SK-N-SH treated with all-trans-retinoic acid at 6 μM for 48 hours (cell line): ENCODE measurements around the gene SASH1.

Experiments used
- ARNTL ChIP-seq: fragments of 450-650 bp; formaldehyde crosslinking; IDR thresholded peaks from 2 replicates; pipeline ENCODE4 v1.5.0; 2020; ENCODE audit warnings: low read depth, mild to moderate bottlenecking, moderate library complexity, borderline replicate concordance
- BACH2 ChIP-seq: fragments of 250-450 bp; sonication (Bioruptor Pico); IDR thresholded peaks from 2 replicates; pipeline ENCODE4 v1.9.0; 2021; ENCODE audit warnings: mild to moderate bottlenecking, borderline replicate concordance
- CSRNP3 ChIP-seq: fragments of 250-450 bp; sonication (Bioruptor Pico); IDR thresholded peaks from 2 replicates; pipeline ENCODE4 v1.5.1; 2021; ENCODE audit warnings: mild to moderate bottlenecking, moderate library complexity
- RARB ChIP-seq: fragments of 250-450 bp; sonication (Bioruptor Pico); IDR thresholded peaks from 2 replicates; pipeline ENCODE4 v1.8.0; 2021; ENCODE audit warnings: mild to moderate bottlenecking, moderate library complexity
- TCF4 ChIP-seq: fragments of 250-450 bp; sonication (Bioruptor Pico); IDR thresholded peaks from 2 replicates; pipeline ENCODE4 v1.8.0; 2021; ENCODE audit warnings: mild to moderate bottlenecking, moderate library complexity, borderline replicate concordance
- ZNF565 ChIP-seq: fragments of 450-650 bp; formaldehyde crosslinking; conservative IDR thresholded peaks from 2 replicates; pipeline ENCODE4 v1.5.0; 2020; ENCODE audit warnings: low read depth, mild to moderate bottlenecking, moderate library complexity
- ZNF70 ChIP-seq: fragments of 450-650 bp; formaldehyde crosslinking; IDR thresholded peaks from 2 replicates; pipeline ENCODE4 v1.5.0; 2020; ENCODE audit warnings: mild to moderate bottlenecking, moderate library complexity
- TF ChIP-seq, protein P1 (sequence below): fragments of 250-450 bp; sonication (Bioruptor Pico); IDR thresholded peaks from 2 replicates; pipeline ENCODE4 v1.8.0; 2020; ENCODE audit warnings: mild to moderate bottlenecking, moderate library complexity, borderline replicate concordance

- TF ChIP-seq, protein P1, sequence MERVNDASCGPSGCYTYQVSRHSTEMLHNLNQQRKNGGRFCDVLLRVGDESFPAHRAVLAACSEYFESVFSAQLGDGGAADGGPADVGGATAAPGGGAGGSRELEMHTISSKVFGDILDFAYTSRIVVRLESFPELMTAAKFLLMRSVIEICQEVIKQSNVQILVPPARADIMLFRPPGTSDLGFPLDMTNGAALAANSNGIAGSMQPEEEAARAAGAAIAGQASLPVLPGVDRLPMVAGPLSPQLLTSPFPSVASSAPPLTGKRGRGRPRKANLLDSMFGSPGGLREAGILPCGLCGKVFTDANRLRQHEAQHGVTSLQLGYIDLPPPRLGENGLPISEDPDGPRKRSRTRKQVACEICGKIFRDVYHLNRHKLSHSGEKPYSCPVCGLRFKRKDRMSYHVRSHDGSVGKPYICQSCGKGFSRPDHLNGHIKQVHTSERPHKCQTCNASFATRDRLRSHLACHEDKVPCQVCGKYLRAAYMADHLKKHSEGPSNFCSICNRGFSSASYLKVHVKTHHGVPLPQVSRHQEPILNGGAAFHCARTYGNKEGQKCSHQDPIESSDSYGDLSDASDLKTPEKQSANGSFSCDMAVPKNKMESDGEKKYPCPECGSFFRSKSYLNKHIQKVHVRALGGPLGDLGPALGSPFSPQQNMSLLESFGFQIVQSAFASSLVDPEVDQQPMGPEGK (CRISPR knock-in tag), result no peak
- TF ChIP-seq ZNF565 (no peak), BACH2 (no peak), ZNF70 (no peak), TCF4 (CRISPR knock-in tag) (no peak), ARNTL (CRISPR knock-in tag) (no peak), CSRNP3 (CRISPR knock-in tag) (no peak), RARB (CRISPR knock-in tag) (no peak)
Measured at GRCh38 chr6:148491638-148492251, 149.1 kb downstream of the SASH1 start.
